H9 (cell line): ENCODE data around the gene KRT13. TPM values are rescaled to one million over a fixed set of nuclear protein-coding genes. Genes with fewer than 3 reads are reported as not detected.

Experiments used
- DNase-seq: peaks from one replicate; pipeline ENCODE4 v3.0.0-alpha.2; 2017
- H2AFZ ChIP-seq: one replicate; pipeline ENCODE4 v1.6.1; 2013; ENCODE audit warnings: mild to moderate bottlenecking, low read length, control low read depth, moderate library complexity
- H2AK5ac ChIP-seq: 2 replicates; pipeline ENCODE4 v1.6.1; 2013; ENCODE audit warnings: low read length, control low read depth, mixed read lengths; ENCODE audit not compliant: insufficient read length
- H2BK120ac ChIP-seq: one replicate; pipeline ENCODE4 v1.6.1; 2013; ENCODE audit warnings: low read depth, mild to moderate bottlenecking, low read length, control low read depth, inconsistent platforms; ENCODE audit not compliant: poor library complexity, severe bottlenecking
- H2BK12ac ChIP-seq: 2 replicates; pipeline ENCODE4 v1.6.1; 2013; ENCODE audit warnings: low read length, control low read depth, mixed read lengths, low read depth; ENCODE audit not compliant: insufficient read length
- H2BK15ac ChIP-seq: 2 replicates; pipeline ENCODE4 v1.6.1; 2013; ENCODE audit warnings: low read depth, low read length, control low read depth
- H2BK20ac ChIP-seq: one replicate; pipeline ENCODE4 v1.6.1; 2013; ENCODE audit warnings: low read depth, mild to moderate bottlenecking, low read length, control low read depth, inconsistent platforms; ENCODE audit not compliant: poor library complexity, severe bottlenecking
- H2BK5ac ChIP-seq: 2 replicates; pipeline ENCODE4 v1.6.1; 2013; ENCODE audit warnings: low read length, control low read depth, mixed read lengths; ENCODE audit not compliant: insufficient read length
- H3K14ac ChIP-seq: 2 replicates; pipeline ENCODE4 v1.6.1; 2013; ENCODE audit warnings: low read length, control low read depth; ENCODE audit not compliant: insufficient read depth
- H3K18ac ChIP-seq: 2 replicates; pipeline ENCODE4 v1.6.1; 2013; ENCODE audit warnings: low read depth, mild to moderate bottlenecking, mixed read lengths, low read length, control low read depth; ENCODE audit not compliant: insufficient read length
- H3K23ac ChIP-seq: 2 replicates; pipeline ENCODE4 v1.6.1; 2013; ENCODE audit warnings: low read length, control low read depth, mixed read lengths, low read depth; ENCODE audit not compliant: insufficient read length
- H3K23me2 ChIP-seq: 2 replicates; pipeline ENCODE4 v1.6.1; 2013; ENCODE audit warnings: low read depth, mild to moderate bottlenecking, mixed read lengths, low read length, control low read depth; ENCODE audit not compliant: insufficient read length, poor library complexity, severe bottlenecking
- H3K27ac ChIP-seq: 2 replicates; pipeline ENCODE4 v1.5.1; 2013; ENCODE audit warnings: low read length, control low read depth, mixed read lengths, low read depth; ENCODE audit not compliant: insufficient read length
- H3K27me3 ChIP-seq: 2 replicates; pipeline ENCODE4 v1.6.1; 2013; ENCODE audit warnings: low read length, control low read depth, inconsistent platforms; ENCODE audit not compliant: insufficient read depth
- H3K4ac ChIP-seq: 2 replicates; pipeline ENCODE4 v1.6.1; 2013; ENCODE audit warnings: low read depth, mild to moderate bottlenecking, control low read depth, inconsistent platforms, low read length, moderate library complexity
- H3K4me1 ChIP-seq: 2 replicates; pipeline ENCODE4 v1.6.1; 2013; ENCODE audit warnings: low read length, control low read depth, inconsistent platforms; ENCODE audit not compliant: insufficient read depth
- H3K4me2 ChIP-seq: 2 replicates; pipeline ENCODE4 v1.6.1; 2013; ENCODE audit warnings: low read length, control low read depth, mixed read lengths; ENCODE audit not compliant: insufficient read length, insufficient read depth
- H3K56ac ChIP-seq: 2 replicates; pipeline ENCODE4 v1.6.1; 2013; ENCODE audit warnings: low read depth, mild to moderate bottlenecking, mixed read lengths, low read length, control low read depth; ENCODE audit not compliant: insufficient read length
- H3K79me1 ChIP-seq: 2 replicates; pipeline ENCODE4 v1.6.1; 2013; ENCODE audit warnings: low read depth, mild to moderate bottlenecking, moderate library complexity, low read length, control low read depth, inconsistent platforms; ENCODE audit not compliant: insufficient read depth, poor library complexity, severe bottlenecking
- H3K79me2 ChIP-seq: 2 replicates; pipeline ENCODE4 v1.6.1; 2013; ENCODE audit warnings: low read length, control low read depth, inconsistent platforms; ENCODE audit not compliant: insufficient read depth
- H3K9ac ChIP-seq: 2 replicates; pipeline ENCODE4 v1.6.1; 2013; ENCODE audit warnings: low read length, control low read depth, mixed read lengths; ENCODE audit not compliant: insufficient read length; ENCODE audit errors: extremely low read depth
- H3K9me3 ChIP-seq: one replicate; pipeline ENCODE4 v1.6.1; 2013; ENCODE audit warnings: low read depth, low read length, inconsistent platforms; ENCODE audit not compliant: control insufficient read depth
- H3T11ph ChIP-seq: one replicate; pipeline ENCODE4 v1.6.1; 2013; ENCODE audit warnings: mild to moderate bottlenecking, low read length, control low read depth, inconsistent platforms
- H4K20me1 ChIP-seq: one replicate; pipeline ENCODE4 v1.6.1; 2013; ENCODE audit not compliant: control insufficient read depth, insufficient read length, insufficient read depth
- H4K5ac ChIP-seq: 2 replicates; pipeline ENCODE4 v1.6.1; 2013; ENCODE audit warnings: low read depth, mild to moderate bottlenecking, mixed read lengths, low read length, control low read depth; ENCODE audit not compliant: insufficient read length
- H4K8ac ChIP-seq: replicated peaks from 2 replicates; pipeline ENCODE4 v1.6.1; 2013; ENCODE audit warnings: low read length, control low read depth, mixed read lengths, low read depth; ENCODE audit not compliant: insufficient read length
- H4K91ac ChIP-seq: 2 replicates; pipeline ENCODE4 v1.6.1; 2013; ENCODE audit warnings: low read depth, mild to moderate bottlenecking, moderate library complexity, mixed read lengths, low read length, control low read depth; ENCODE audit not compliant: insufficient read length
- H3K27ac Mint-ChIP-seq, 3 experiments: 2 replicates in 2 of 3; 3 replicates in 1 of 3; pipeline ENCODE4 v1.8.0; 2020 to 2021; ENCODE audit warnings: mixed read lengths in 3 of 3, mild to moderate bottlenecking in 1 of 3, moderate library complexity in 1 of 3
- H3K27me3 Mint-ChIP-seq: 2 replicates; pipeline ENCODE4 v1.8.0; 2021; ENCODE audit warnings: low read depth, mild to moderate bottlenecking, moderate library complexity, mixed read lengths
- H3K36me3 Mint-ChIP-seq, 3 experiments: 2 replicates in 2 of 3; 3 replicates in 1 of 3; pipeline ENCODE4 v1.8.0; 2020 to 2021; ENCODE audit warnings: low read depth in 3 of 3, mixed read lengths in 3 of 3; ENCODE audit not compliant: insufficient read depth in 1 of 3
- H3K4me1 Mint-ChIP-seq, 2 experiments: 2 replicates each; pipeline ENCODE4 v1.8.0; 2020; ENCODE audit warnings: mixed read lengths in 2 of 2
- H3K4me3 Mint-ChIP-seq, 2 experiments: 2 replicates in 1 of 2; 3 replicates in 1 of 2; pipeline ENCODE4 v1.8.0; 2020 to 2021; ENCODE audit warnings: mild to moderate bottlenecking in 2 of 2, mixed read lengths in 2 of 2, moderate library complexity in 1 of 2
- H3K9me3 Mint-ChIP-seq, 2 experiments: 2 replicates in 1 of 2; 3 replicates in 1 of 2; pipeline ENCODE4 v1.8.0; 2020; ENCODE audit warnings: mild to moderate bottlenecking in 2 of 2, mixed read lengths in 2 of 2, moderate library complexity in 1 of 2
- CTCF ChIP-seq: fragments of 200-600 bp; sonication (generic); conservative IDR thresholded peaks from 3 replicates; pipeline ENCODE4 v1.8.0; 2021; ENCODE audit warnings: antibody characterized with exemption, mild to moderate bottlenecking
- WGBS: extraction: QIAGEN DNeasy Blood & Tissue Kit; methylation state at CpG from one replicate; pipeline ENCODE4 v1.1.7; 2013; ENCODE audit warnings: missing lambda C conversion rate, low lambda C conversion rate, mixed read lengths; ENCODE audit not compliant: insufficient read length; ENCODE audit errors: extremely low coverage; 5-methylcytosine and 5-hydroxymethylcytosine counted together
- total RNA-seq: library from RNA; stranded (reverse); gene quantifications from 2 replicates; pipeline ENCODE4 v1.2.1, GENCODE V29; 2021

The KRT13 gene
- total RNA-seq, 1 experiment from 2014 or later = not detected

DNA sequence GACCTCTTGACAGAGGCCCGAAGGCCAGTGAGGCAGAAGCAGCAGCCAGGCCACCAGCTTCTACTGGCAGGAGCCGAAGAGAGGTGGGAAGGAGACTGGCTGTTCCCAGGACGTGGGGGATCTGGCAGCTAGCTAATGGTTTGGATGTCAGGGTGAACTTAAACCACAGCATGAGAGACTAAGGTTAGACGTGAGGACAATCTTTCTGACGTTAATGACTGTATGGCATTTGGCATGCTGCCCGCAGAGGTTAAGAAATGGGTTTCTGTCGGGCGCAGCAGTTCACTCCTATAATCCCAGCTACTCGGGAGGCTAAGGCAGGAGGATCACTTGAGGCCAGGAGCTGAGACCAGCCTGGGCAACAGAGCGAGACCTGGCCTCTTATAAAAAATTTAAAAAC lies 6.3 kb upstream of the KRT13 start:
- no peak overlapping the region for H4K91ac ChIP-seq
- H3K4me1 ChIP-seq = 0 out of 2 replicates have a peak, but pooled peaks cover 3% of the 10 kb centered on the region
- no peak overlapping the region for H3K56ac ChIP-seq
- no CpG with 5 or more reads among the region's 10 CpGs for WGBS
- no peaks in the 10 kb centered on the region for H3K9me3 ChIP-seq
- H3T11ph ChIP-seq = no peak overlapping the region
- H3K27ac Mint-ChIP-seq = no peak overlapping the region
- no peak overlapping the region for H3K4me3 Mint-ChIP-seq
- H3K79me2 ChIP-seq = no peaks in the 10 kb centered on the region
- no peak overlapping the region for H2AFZ ChIP-seq
- H3K27me3 Mint-ChIP-seq = no peaks in the 10 kb centered on the region; the same call in 1 of the 2 replicates
- H2BK20ac ChIP-seq = no peak overlapping the region
- H2BK120ac ChIP-seq = no peak overlapping the region
- no peak overlapping the region for H4K5ac ChIP-seq
- H3K23ac ChIP-seq = no peak overlapping the region
- H3K23me2 ChIP-seq = no peaks in the 10 kb centered on the region
- no peaks in the 10 kb centered on the region; a peak in 1 of 5 replicates for H3K9me3 Mint-ChIP-seq
- no peak overlapping the region for H2BK5ac ChIP-seq
- no peaks in the 10 kb centered on the region for H3K27me3 ChIP-seq
- no peaks in the 10 kb centered on the region for H3K79me1 ChIP-seq
- no peak overlapping the region for H2BK12ac ChIP-seq
- no peak overlapping the region for H4K8ac ChIP-seq
- H3K4ac ChIP-seq = no peak overlapping the region
- no peak overlapping the region for H3K4me2 ChIP-seq
- no peak overlapping the region for H3K9ac ChIP-seq
- no peaks in the 10 kb centered on the region for H4K20me1 ChIP-seq
- no peak overlapping the region for H3K14ac ChIP-seq
- no peak overlapping the region for H3K18ac ChIP-seq
- no peak overlapping the region for H2AK5ac ChIP-seq
- H3K27ac ChIP-seq = no peak overlapping the region
- H3K4me1 Mint-ChIP-seq = peaks cover 25 to 26% of the 10 kb centered on the region in 2 experiments
- no peaks in the 10 kb centered on the region for H3K36me3 Mint-ChIP-seq
- TF ChIP-seq CTCF = no peak
- DNase-seq = no peak
- no peak overlapping the region for H2BK15ac ChIP-seq
